Heart right ventricle (tissue), 16 donors: ENCODE data around the gene PCSK2. TPM values are rescaled to one million over a fixed set of nuclear protein-coding genes. Genes with fewer than 3 reads are reported as not detected.

Source experiments
- ATAC-seq, 8 donors: fragments of 200-7000 bp; cut with Tn5 transposase; one replicate each; pipeline ENCODE4 v1.9.1; 2020; ENCODE audit warnings: mild to moderate bottlenecking in 8 of 8, moderate library complexity in 8 of 8, moderate number of reproducible peaks in 1 of 8
- DNase-seq, 2 donors: peaks; one replicate each; pipeline ENCODE4 v3.0.0-alpha.2; 2020
- H3K27ac ChIP-seq, 10 donors: fragments of 200-600 bp; sonication (generic) in 2 of 10; one replicate each; pipeline versions ENCODE4 v1.5.0 to v1.8.0; 2020 to 2022; ENCODE audit warnings: mild to moderate bottlenecking in 3 of 10
- H3K27me3 ChIP-seq, 7 donors: fragments of 200-600 bp; one replicate each; pipeline ENCODE4 v1.8.0; 2021 to 2022; ENCODE audit warnings: mild to moderate bottlenecking in 2 of 7
- H3K36me3 ChIP-seq, 9 donors: fragments of 200-600 bp; sonication (generic) in 1 of 9; one replicate each; pipeline versions ENCODE4 v1.5.0 to v1.8.0; 2020 to 2022; ENCODE audit warnings: mild to moderate bottlenecking in 2 of 9
- H3K4me1 ChIP-seq, 9 donors: fragments of 200-600 bp; sonication (generic) in 1 of 9; one replicate each; pipeline versions ENCODE4 v1.5.0 to v1.8.0; 2020 to 2022; ENCODE audit warnings: mild to moderate bottlenecking in 4 of 9
- H3K4me3 ChIP-seq, 10 donors: fragments of 200-600 bp; sonication (generic) in 2 of 10; one replicate each; pipeline versions ENCODE4 v1.5.0 to v1.8.0; 2020 to 2022; ENCODE audit warnings: mild to moderate bottlenecking in 7 of 10, moderate library complexity in 2 of 10
- H3K9me3 ChIP-seq, 11 donors: fragments of 200-600 bp in 10 of 11; sonication (generic) in 2 of 11; one replicate each; pipeline versions ENCODE4 v1.5.0 to v1.8.0; 2013 to 2022; ENCODE audit warnings: mild to moderate bottlenecking in 2 of 11, control low read depth in 1 of 11, moderate library complexity in 1 of 11
- CTCF ChIP-seq, 9 donors: fragments of 200-600 bp; sonication (generic) in 2 of 9; IDR thresholded peaks; one replicate each; pipeline versions ENCODE4 v1.5.0 to v1.8.0; 2021 to 2022; ENCODE audit warnings: antibody characterized with exemption in 9 of 9, mild to moderate bottlenecking in 5 of 9, moderate library complexity in 1 of 9
- WGBS, 2 donors: extraction: QIAGEN DNeasy Blood & Tissue Kit; methylation state at CpG; one replicate each; pipeline ENCODE4 v1.1.7; 2013; ENCODE audit warnings: inconsistent platforms in 1 of 2; 5-methylcytosine and 5-hydroxymethylcytosine counted together
- intact Hi-C, 10 donors: fragments of 100-400 bp; cut with DNase I; formaldehyde crosslinking; loops; one replicate each; pipeline versions ENCODE4 v1.11.1 to v1.14.2; 2022
- polyA plus RNA-seq, 2 donors: library from polyadenylated mRNA; stranded (reverse); fragments of 200-250 nt; gene quantifications; one replicate each; pipeline ENCODE4 v1.2.3, GENCODE V29; 2013
- total RNA-seq, 10 donors: library from RNA; stranded (reverse); fragmentation: NEBNext Ultra II Directional in 3 of 10; extraction: Animal tissue kit (Norgen Biotek cat#: 25700) in 3 of 10; gene quantifications; one replicate each; pipeline versions ENCODE4 v1.2.1 to v1.2.4, GENCODE V29; 2021 to 2023
- donor health status: Arrhythmogenic right ventricular cardiomyopathy.
- donor health status: ischemic (EF 13 %, LVEDD 7.1; RV severe dilation, severe dysfunction).
- donor health status: healthy with polysubstance abuse.
- donor health status: DM: no; HTN: yes; CAD: no.
- donor health status: DM: no; HTN: no; CAD: no.
- donor health status: ischemic (EF 25% LVEDD 6.9; RV normal size, moderate dysfunction).
- donor health status: ischemic (EF 25% LVEDD 5.7; RV mildly dilated, moderate dysfunction).
- donor health status: healthy.
- donor health status: DM: yes; HTN: yes; CAD: no.
- donor health status: Ischemic cardiomyopathy.
- donor health status: ischemic (EF 35%, LVEDD 5.7; RV mildly dilated, moderate dysfunction).
- donor health status: nonischemic (EF 11% LVEDD 7.7; RV severe dilation, severe dysfunction).
- donor health status: DM: yes; HTN: yes; CAD: no.
- donor health status: PGD.
- donor health status: ischemic (EF 29% LVEDD 5.4; RV normal size, mild dysfunction).
- donor health status: nonischemic (EF 23%, LVEDD 6.1; RV moderate dilation, normal function).

The PCSK2 gene
- total and polyA plus RNA-seq, 12 donors: 0.09 to 1.4 (median 0.66) TPM; not detected in 1

DNA sequence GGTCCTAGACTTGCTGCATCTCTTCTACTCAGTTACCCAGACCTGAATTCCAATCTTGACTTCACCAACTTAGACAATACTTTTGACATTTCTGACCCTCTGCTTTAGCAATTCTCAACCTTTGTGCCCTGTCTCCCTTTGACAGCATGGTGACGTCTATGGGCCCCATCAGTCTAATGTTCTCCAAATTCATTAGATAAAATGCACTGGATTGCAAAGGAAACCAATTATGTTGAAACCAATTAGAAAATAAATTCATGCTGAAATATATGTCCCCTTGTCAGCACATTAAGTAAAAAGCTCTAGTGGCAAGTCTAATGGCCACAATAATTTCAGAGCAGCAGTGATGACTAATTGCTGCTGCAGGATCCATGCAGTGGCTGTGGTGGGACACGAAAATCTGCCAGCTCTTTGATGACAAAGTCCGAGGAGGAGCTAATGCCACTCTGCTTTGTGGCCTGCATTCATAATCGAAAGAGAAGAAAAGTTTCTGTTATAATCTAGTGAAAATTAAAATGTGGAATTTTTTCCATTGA lies 240.3 kb downstream of the PCSK2 start:
- ATAC-seq (no peak), DNase-seq (no peak)
- H3K9me3 ChIP-seq: no peaks in the 10 kb centered on the region
- intact Hi-C loops: no loop called here
- no peak overlapping the region for H3K27ac ChIP-seq
- no peak for TF ChIP-seq CTCF (IDR thresholded peaks at IDR 0.05)
- 78 to 80% methylated on average over 4 of the region's 4 CpGs for whole genome bisulfite sequencing, 2 donors
- H3K4me1 ChIP-seq: no peaks in the 10 kb centered on the region
- H3K27me3 ChIP-seq: no peaks in the 10 kb centered on the region
- no peaks in the 10 kb centered on the region for H3K36me3 ChIP-seq
- H3K4me3 ChIP-seq: no peak overlapping the region

DNA sequence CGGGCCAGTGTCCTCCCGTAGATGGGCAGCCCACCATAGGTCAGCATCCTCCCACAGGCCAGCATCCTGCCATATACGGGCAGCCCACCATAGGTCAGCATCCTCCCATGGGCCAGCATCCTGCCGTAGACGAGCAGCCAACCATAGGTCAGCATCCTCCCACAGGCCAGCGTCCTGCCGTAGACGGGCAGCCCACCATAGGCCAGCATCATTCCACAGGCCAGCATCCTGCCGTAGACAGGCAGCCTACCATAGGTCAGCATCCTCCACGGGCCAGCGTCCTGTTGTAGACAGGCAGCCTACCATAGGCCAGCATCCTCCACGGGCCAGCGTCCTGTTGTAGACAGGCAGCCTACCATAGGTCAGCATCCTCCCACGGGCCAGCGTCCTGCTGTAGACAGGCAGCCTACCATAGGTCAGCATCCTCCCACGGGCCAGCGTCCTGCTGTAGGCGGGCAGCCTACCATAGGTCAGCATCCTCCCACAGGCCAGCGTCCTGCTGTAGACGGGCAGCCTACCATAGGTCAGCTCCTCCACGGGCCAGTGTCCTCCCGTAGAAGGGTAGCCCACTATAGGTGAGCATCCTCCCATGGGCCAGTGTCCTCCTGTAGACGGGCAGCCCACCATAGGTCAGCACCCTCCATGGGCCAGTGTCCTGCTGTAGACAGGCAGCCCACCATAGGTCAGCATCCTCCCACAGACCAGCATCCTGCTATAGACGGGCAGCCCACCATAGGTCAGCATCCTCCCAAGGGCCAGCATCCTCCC lies 241.4 kb downstream of the PCSK2 start:
- DNase-seq (no peak), ATAC-seq (no peak)
- no peak overlapping the region for H3K27ac ChIP-seq
- H3K36me3 ChIP-seq: no peaks in the 10 kb centered on the region
- no peak for TF ChIP-seq CTCF (IDR thresholded peaks at IDR 0.05)
- no peaks in the 10 kb centered on the region for H3K9me3 ChIP-seq
- no peaks in the 10 kb centered on the region for H3K27me3 ChIP-seq
- H3K4me1 ChIP-seq: no peaks in the 10 kb centered on the region
- no peak overlapping the region for H3K4me3 ChIP-seq
- WGBS, 2 donors: 78 to 83% methylated on average over 24 of the region's 24 CpGs
- intact Hi-C loops: no loop called here

DNA sequence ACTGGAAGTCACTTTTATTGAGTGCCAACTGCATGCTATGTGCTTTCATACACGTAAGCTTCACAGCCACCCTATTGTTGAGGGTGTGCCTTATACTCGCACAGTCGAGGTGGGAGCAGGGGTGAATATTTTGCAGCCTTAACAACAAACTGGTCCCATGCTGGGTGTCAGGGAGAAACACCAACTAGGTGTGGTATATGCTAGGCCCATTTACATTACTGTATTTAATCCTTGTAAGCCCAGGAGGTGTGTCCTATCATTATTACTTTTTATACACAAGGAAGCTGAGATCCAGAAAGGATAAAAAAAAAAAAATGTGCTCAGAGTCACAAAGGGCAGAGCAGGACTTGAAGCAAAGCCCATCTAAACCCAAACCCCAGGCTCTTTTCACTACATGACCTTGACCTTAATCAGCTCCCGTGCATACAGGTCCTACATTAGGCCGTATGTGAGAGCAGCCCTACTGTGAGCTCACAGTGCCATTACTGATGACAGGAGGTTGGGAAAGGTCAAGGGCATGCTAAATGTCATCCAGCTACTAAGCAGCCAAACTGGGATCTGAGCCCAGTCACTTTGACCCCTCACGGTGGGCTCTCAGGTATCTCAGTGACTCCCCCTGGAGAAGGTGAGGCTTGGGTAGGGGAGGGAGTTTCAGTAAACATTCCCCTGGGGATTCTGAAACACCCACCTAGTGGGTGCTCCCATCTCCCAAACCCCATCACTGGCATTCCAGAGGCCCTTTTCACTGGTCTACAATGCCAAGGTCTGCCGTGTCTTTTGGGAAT lies 242.6 kb downstream of the PCSK2 start:
- intact Hi-C loops: no loop called here
- no peaks in the 10 kb centered on the region for H3K4me1 ChIP-seq
- TF ChIP-seq CTCF (IDR thresholded peaks at IDR 0.05): no peak
- no peak overlapping the region for H3K4me3 ChIP-seq
- no peaks in the 10 kb centered on the region for H3K36me3 ChIP-seq
- ATAC-seq: no peak
- H3K27me3 ChIP-seq: no peaks in the 10 kb centered on the region
- H3K9me3 ChIP-seq: no peaks in the 10 kb centered on the region
- H3K27ac ChIP-seq: no peak overlapping the region
- WGBS, 2 donors: 86% methylated on average over 7 of the region's 7 CpGs
- no peak for DNase-seq

GRCh38 chr20:17470521-17470920 lies 243.7 kb downstream of the PCSK2 start:
- no peaks in the 10 kb centered on the region for H3K9me3 ChIP-seq
- 89% methylated on average over 5 of the region's 5 CpGs for WGBS, 2 donors
- no peaks in the 10 kb centered on the region for H3K36me3 ChIP-seq
- no peaks in the 10 kb centered on the region for H3K27me3 ChIP-seq
- ATAC-seq (no peak), DNase-seq (no peak)
- H3K4me3 ChIP-seq: no peak overlapping the region
- no peak overlapping the region for H3K27ac ChIP-seq
- TF ChIP-seq CTCF (IDR thresholded peaks at IDR 0.05): no peak
- no peaks in the 10 kb centered on the region for H3K4me1 ChIP-seq
- intact Hi-C loops: no loop called here
